GM21423 (cell line): ENCODE data around the gene TUT7.

Experiments
- ATAC-seq: cut with Tn5 transposase; IDR thresholded peaks from one replicate; pipeline ENCODE4 v1.9.1; 2021; ENCODE audit warnings: mild to moderate bottlenecking, moderate library complexity; ENCODE audit not compliant: unreplicated experiment

The TUT7 gene

GRCh38 chr9:86351880-86352279 is 2.3 kb downstream of the TUT7 start:
- no peak for ATAC-seq

GRCh38 chr9:86350006-86350760 is 4.0 kb downstream of the TUT7 start:
- peak; percentile 25 for ATAC-seq

- no peak for ATAC-seq
These were observed 4.9 kb downstream of the TUT7 start for GRCh38 chr9:86349271-86349670.

GRCh38 chr9:86347991-86348390 is 6.2 kb downstream of the TUT7 start:
- no peak for ATAC-seq

- ATAC-seq, result no peak
These were observed 9.4 kb downstream of the TUT7 start for GRCh38 chr9:86344818-86345217.

- ATAC-seq, result no peak
These were observed 11.9 kb downstream of the TUT7 start for GRCh38 chr9:86342269-86342668.

GRCh38 chr9:86341007-86341491 is 13.2 kb downstream of the TUT7 start:
- ATAC-seq, result no peak

- no peak for ATAC-seq
These were observed 13.7 kb downstream of the TUT7 start for GRCh38 chr9:86340356-86341006.

- ATAC-seq, result peak; percentile 38
These were observed 16.6 kb downstream of the TUT7 start for GRCh38 chr9:86337469-86338108.

- ATAC-seq, result no peak
These were observed 18.2 kb downstream of the TUT7 start for GRCh38 chr9:86336058-86336457.

- no peak for ATAC-seq
These were observed 20.6 kb downstream of the TUT7 start for GRCh38 chr9:86333651-86334050.

GRCh38 chr9:86330186-86330585 is 24.0 kb downstream of the TUT7 start:
- no peak for ATAC-seq

- no peak for ATAC-seq
These were observed 24.6 kb downstream of the TUT7 start for GRCh38 chr9:86329649-86330048.

GRCh38 chr9:86328156-86328555 is 26.1 kb downstream of the TUT7 start:
- ATAC-seq, result no peak

- no peak for ATAC-seq
These were observed 27.7 kb downstream of the TUT7 start for GRCh38 chr9:86326536-86326935.

- no peak for ATAC-seq
These were observed 29.3 kb downstream of the TUT7 start for GRCh38 chr9:86324901-86325300.

GRCh38 chr9:86324308-86324707 is 29.9 kb downstream of the TUT7 start:
- ATAC-seq, result no peak

- no peak for ATAC-seq
These were observed 31.1 kb downstream of the TUT7 start for GRCh38 chr9:86322973-86323644.

- ATAC-seq, result no peak
These were observed 32.8 kb downstream of the TUT7 start for GRCh38 chr9:86321373-86321772.

GRCh38 chr9:86318187-86318586 is 36.0 kb downstream of the TUT7 start:
- no peak for ATAC-seq

GRCh38 chr9:86315078-86315477 is 39.1 kb downstream of the TUT7 start:
- ATAC-seq, result no peak
